B cell (primary cell): ENCODE data around the gene DOCK4. TPM values are rescaled to one million over a fixed set of nuclear protein-coding genes. Genes with fewer than 3 reads are reported as not detected.

Source experiments
- ATAC-seq: fragments of 200-7000 bp; cut with Tn5 transposase; one replicate; pipeline ENCODE4 v1.10.0; 2021; ENCODE audit warnings: low read depth, mild to moderate bottlenecking, moderate number of reproducible peaks, moderate library complexity
- CTCF ChIA-PET: fragments of 350-600 bp; sonication (Branson Sonifier 250); formaldehyde crosslinking; loops from one replicate; lab custom pipeline; 2021; ENCODE audit warnings: antibody characterized with exemption, inconsistent platforms; lab: Charles Lee
- POLR2A ChIA-PET: fragments of 350-600 bp; sonication (Branson Sonifier 250); formaldehyde crosslinking; loops from one replicate; lab custom pipeline; 2021; ENCODE audit warnings: antibody characterized with exemption; lab: Charles Lee
- DNase-seq: peaks from one replicate; pipeline ENCODE4 v3.0.0; 2013
- H2AFZ ChIP-seq: 2 replicates; pipeline ENCODE4 v1.6.1; 2012; ENCODE audit warnings: mild to moderate bottlenecking, low read depth, low read length; ENCODE audit not compliant: insufficient read depth, poor library complexity, severe bottlenecking
- H3K27ac ChIP-seq, 2 donors: 1 replicate in 1 of 2; 2 replicates in 1 of 2; pipeline ENCODE4 v1.5.1; 2012 to 2013; ENCODE audit warnings: low read length in 2 of 2, mild to moderate bottlenecking in 2 of 2, moderate library complexity in 1 of 2
- H3K27me3 ChIP-seq, 4 experiments: fragments of 200-600 bp in 1 of 4; sonication (generic) in 1 of 4; replicated peaks in 1 of 4; 1 replicate in 2 of 4; 2 replicates in 2 of 4; pipeline versions ENCODE4 v1.6.1 to v1.7.0; 2013 to 2016; ENCODE audit warnings: low read length in 3 of 4, mild to moderate bottlenecking in 2 of 4, mixed read lengths in 1 of 4, moderate library complexity in 1 of 4; ENCODE audit not compliant: insufficient read depth in 4 of 4, control insufficient read depth in 3 of 4; ENCODE audit errors: control extremely low read depth in 1 of 4
- H3K36me3 ChIP-seq, 2 experiments: replicated peaks in 1 of 2; 1 replicate in 1 of 2; 2 replicates in 1 of 2; pipeline versions ENCODE4 v1.6.1 to v1.7.1; 2013; ENCODE audit warnings: low read length in 1 of 2; ENCODE audit not compliant: insufficient read depth in 2 of 2, control insufficient read depth in 1 of 2; ENCODE audit errors: control extremely low read depth in 1 of 2, extremely low read depth in 1 of 2
- H3K4me1 ChIP-seq, 2 donors: fragments of 200-600 bp in 1 of 2; sonication (generic) in 1 of 2; 1 replicate in 1 of 2; 2 replicates in 1 of 2; pipeline versions ENCODE4 v1.5.1 to v1.6.1; 2013 to 2017; ENCODE audit warnings: low read length in 2 of 2; ENCODE audit not compliant: control insufficient read depth in 2 of 2, insufficient read depth in 2 of 2
- H3K4me2 ChIP-seq: replicated peaks from 2 replicates; pipeline ENCODE3; 2012; ENCODE audit warnings: mild to moderate bottlenecking, low read depth, low read length; ENCODE audit not compliant: poor library complexity, severe bottlenecking
- H3K4me3 ChIP-seq, 5 experiments: fragments of 200-600 bp in 1 of 5; sonication (generic) in 1 of 5; 1 replicate in 3 of 5; 2 replicates in 2 of 5; pipeline versions ENCODE4 v1.5.1 to v1.7.0; 2011 to 2016; ENCODE audit warnings: low read length in 4 of 5, mild to moderate bottlenecking in 4 of 5, low read depth in 2 of 5, control low read depth in 1 of 5, moderate library complexity in 1 of 5; ENCODE audit not compliant: insufficient read depth in 1 of 5; ENCODE audit errors: control extremely low read depth in 1 of 5, extremely low read depth in 1 of 5
- H3K79me2 ChIP-seq: fragments of 200-600 bp; sonication (generic); one replicate; pipeline ENCODE4 v1.6.0; 2016; ENCODE audit warnings: low read length; ENCODE audit not compliant: control insufficient read depth, insufficient read depth
- H3K9ac ChIP-seq: fragments of 200-600 bp; sonication (generic); 2 replicates; pipeline ENCODE4 v1.6.1; 2017; ENCODE audit warnings: mild to moderate bottlenecking, low read length, moderate library complexity
- H3K9me3 ChIP-seq, 3 donors: one replicate each; pipeline versions ENCODE4 v1.6.1 to v1.7.1; 2013; ENCODE audit warnings: low read length in 2 of 3; ENCODE audit not compliant: control insufficient read depth in 2 of 3, insufficient read depth in 1 of 3; ENCODE audit errors: control extremely low read depth in 1 of 3
- H4K20me1 ChIP-seq: 2 replicates; pipeline ENCODE4 v1.6.0; 2012; ENCODE audit warnings: mild to moderate bottlenecking, low read length; ENCODE audit not compliant: insufficient read depth, control insufficient read depth, poor library complexity, severe bottlenecking
- H3K27ac Mint-ChIP-seq: one replicate; pipeline ENCODE4 v1.8.0; 2021; ENCODE audit warnings: mixed read lengths
- H3K27me3 Mint-ChIP-seq: one replicate; pipeline ENCODE4 v1.8.0; 2021; ENCODE audit warnings: mixed read lengths
- H3K4me1 Mint-ChIP-seq: one replicate; pipeline ENCODE4 v1.8.0; 2021; ENCODE audit warnings: mixed read lengths
- H3K4me3 Mint-ChIP-seq: one replicate; pipeline ENCODE4 v1.8.0; 2021; ENCODE audit warnings: mixed read lengths
- H3K9me3 Mint-ChIP-seq: one replicate; pipeline ENCODE4 v1.8.0; 2022; ENCODE audit warnings: mixed read lengths; ENCODE audit not compliant: insufficient read depth
- CTCF ChIP-seq: fragments of 200-600 bp; IDR thresholded peaks from one replicate; pipeline ENCODE4 v1.8.0; 2022; ENCODE audit warnings: antibody characterized with exemption, mild to moderate bottlenecking
- EZH2 ChIP-seq: IDR thresholded peaks from 2 replicates; pipeline ENCODE4 v1.6.1; 2012; ENCODE audit warnings: borderline replicate concordance, low read depth, mild to moderate bottlenecking, moderate library complexity, low read length; ENCODE audit not compliant: insufficient read depth, poor library complexity, severe bottlenecking
- WGBS: methylation state at CpG from one replicate; pipeline ENCODE4 v1.1.5; 2013; ENCODE audit warnings: missing lambda C conversion rate; ENCODE audit not compliant: insufficient coverage; 5-methylcytosine and 5-hydroxymethylcytosine counted together
- intact Hi-C: fragments of 100-400 bp; cut with micrococcal nuclease; formaldehyde crosslinking; loops from one replicate; pipeline ENCODE4 v1.10.0; 2022
- polyA plus RNA-seq: library from polyadenylated mRNA; depleted of rRNA; stranded (reverse); fragments of >200 nt; gene quantifications from 2 replicates; pipeline ENCODE4 v1.2.3, GENCODE V29; 2012
- total RNA-seq, 2 donors: library from RNA; stranded (reverse); fragments of 120-200 nt in 1 of 2; gene quantifications; 1 replicate in 1 of 2; 2 replicates in 1 of 2; pipeline versions ENCODE4 v1.2.3 to v1.2.4, GENCODE V29; 2013 to 2022

The DOCK4 gene
- total and polyA plus RNA-seq, 2 donors (not counting 1 experiment from before 2014, with no cell fraction given) = 0.03 to 4.1 TPM

GRCh38 chr7:112064627-112065385 lies 141.4 kb downstream of the DOCK4 start:
- Histone ChIP-seq H3K36me3 (no peaks in the 10 kb centered on the region), H4K20me1 (no peaks in the 10 kb centered on the region), H2AFZ (no peak overlapping the region), H3K9me3 (no peaks in the 10 kb centered on the region), H3K27ac (no peak overlapping the region), H3K79me2 (no peaks in the 10 kb centered on the region), H3K4me3 (no peak overlapping the region), H3K4me1 (no peaks in the 10 kb centered on the region), H3K9ac (no peak overlapping the region), H3K4me2 (no peak overlapping the region), H3K27me3 (peaks cover 0 to 4% (median 0%) of the 10 kb centered on the region in 4 experiments)
- ChIA-PET POLR2A (no interaction called here), CTCF (no interaction called here)
- H3K4me1 Mint-ChIP-seq = no peaks in the 10 kb centered on the region
- intact Hi-C loops = no loop called here
- ATAC-seq = no peak
- no peak for DNase-seq
- WGBS = 95% methylated on average over 4 of the region's 5 CpGs
- H3K27ac Mint-ChIP-seq = no peak overlapping the region
- H3K27me3 Mint-ChIP-seq = peaks cover 2% of the 10 kb centered on the region
- TF ChIP-seq CTCF (no peak), EZH2 (no peak)
- H3K4me3 Mint-ChIP-seq = no peak overlapping the region
- H3K9me3 Mint-ChIP-seq = no peaks in the 10 kb centered on the region

- Histone ChIP-seq H3K27ac (no peak overlapping the region), H3K9me3 (no peaks in the 10 kb centered on the region), H3K36me3 (no peaks in the 10 kb centered on the region), H3K4me3 (no peak overlapping the region), H3K9ac (no peak overlapping the region), H4K20me1 (no peaks in the 10 kb centered on the region), H2AFZ (no peak overlapping the region), H3K79me2 (no peaks in the 10 kb centered on the region), H3K4me2 (no peak overlapping the region), H3K27me3 (peaks cover 0 to 4% (median 0%) of the 10 kb centered on the region in 4 experiments), H3K4me1 (no peaks in the 10 kb centered on the region)
- Mint-ChIP-seq H3K4me3 (no peak overlapping the region), H3K27ac (no peak overlapping the region), H3K27me3 (peaks cover 5% of the 10 kb centered on the region), H3K4me1 (no peaks in the 10 kb centered on the region), H3K9me3 (no peaks in the 10 kb centered on the region)
- TF ChIP-seq EZH2 (no peak), CTCF (no peak)
- POLR2A ChIA-PET = no interaction called here
- WGBS = no CpG with 5 or more reads among the region's 2 CpGs
- CTCF ChIA-PET = no interaction called here
- no peak for DNase-seq
- ATAC-seq = no peak
- intact Hi-C loops = no loop called here
Measured at GRCh38 chr7:112063974-112064373, 142.2 kb downstream of the DOCK4 start.
